Measurements from ENCODE around the gene CPTP. TPM values are rescaled to one million over a fixed set of nuclear protein-coding genes. Genes with fewer than 3 reads are reported as not detected.

CPTP gene
- total RNA-seq, 1 experiment from 2014 or later: 29.4 TPM

- Histone ChIP-seq H3K27me3 (replicated peaks) (no peaks in the 10 kb centered on the region), H3K9me3 (replicated peaks) (no peaks in the 10 kb centered on the region), H3K27ac (no peak overlapping the region), H3K36me3 (peaks cover 62% of the 10 kb centered on the region), H3K4me3 (no peak overlapping the region), H3K4me1 (replicated peaks) (peaks cover 2% of the 10 kb centered on the region)
- DNase-seq (ENCODE audit: low read depth in 1 of 2, low spot score in 2 of 2): no peak
Measured at GRCh38 chr1:1336446-1336845, 11.8 kb downstream of the CPTP start.

- H3K27me3 ChIP-seq (replicated peaks): no peaks in the 10 kb centered on the region
- H3K4me1 ChIP-seq (replicated peaks): no peaks in the 10 kb centered on the region
- H3K4me3 ChIP-seq: no peak overlapping the region
- H3K27ac ChIP-seq: no peak overlapping the region
- H3K9me3 ChIP-seq (replicated peaks): no peaks in the 10 kb centered on the region
- no peak for DNase-seq (ENCODE audit: low read depth in 1 of 2, low spot score in 2 of 2)
- peaks cover 69% of the 10 kb centered on the region for H3K36me3 ChIP-seq
Measured at GRCh38 chr1:1336931-1337792, 12.6 kb downstream of the CPTP start.

GRCh38 chr1:1337793-1338147 lies 13.2 kb downstream of the CPTP start:
- Histone ChIP-seq H3K36me3 (peaks cover 72% of the 10 kb centered on the region), H3K4me3 (no peak overlapping the region), H3K9me3 (replicated peaks) (no peaks in the 10 kb centered on the region), H3K27me3 (replicated peaks) (no peaks in the 10 kb centered on the region), H3K4me1 (replicated peaks) (no peaks in the 10 kb centered on the region), H3K27ac (no peak overlapping the region)
- DNase-seq (ENCODE audit: low read depth in 1 of 2, low spot score in 2 of 2): no peak

GRCh38 chr1:1338278-1338677 lies 13.7 kb downstream of the CPTP start:
- no peak overlapping the region for H3K27ac ChIP-seq
- no peak for DNase-seq (ENCODE audit: low read depth in 1 of 2, low spot score in 2 of 2)
- H3K9me3 ChIP-seq (replicated peaks): no peaks in the 10 kb centered on the region
- peaks cover under 1% of the 10 kb centered on the region for H3K4me1 ChIP-seq (replicated peaks)
- H3K36me3 ChIP-seq: peaks cover 72% of the 10 kb centered on the region
- H3K4me3 ChIP-seq: no peak overlapping the region
- H3K27me3 ChIP-seq (replicated peaks): no peaks in the 10 kb centered on the region

- Histone ChIP-seq H3K36me3 (peaks cover 68% of the 10 kb centered on the region), H3K27me3 (replicated peaks) (no peaks in the 10 kb centered on the region), H3K4me1 (replicated peaks) (peaks cover 20% of the 10 kb centered on the region), H3K9me3 (replicated peaks) (no peaks in the 10 kb centered on the region), H3K27ac (no peak overlapping the region), H3K4me3 (no peak overlapping the region)
- DNase-seq (ENCODE audit: low read depth in 1 of 2, low spot score in 2 of 2): no peak
Measured at GRCh38 chr1:1340185-1340584, 15.6 kb downstream of the CPTP start.

GRCh38 chr1:1340791-1341548 lies 16.4 kb downstream of the CPTP start:
- H3K27me3 ChIP-seq (replicated peaks): no peaks in the 10 kb centered on the region
- H3K4me1 ChIP-seq (replicated peaks): peaks cover 27% of the 10 kb centered on the region
- DNase-seq (ENCODE audit: low read depth in 1 of 2, low spot score in 2 of 2): no peak
- H3K4me3 ChIP-seq: no peak overlapping the region
- no peak overlapping the region for H3K27ac ChIP-seq
- no peaks in the 10 kb centered on the region for H3K9me3 ChIP-seq (replicated peaks)
- H3K36me3 ChIP-seq: peaks cover 62% of the 10 kb centered on the region

GRCh38 chr1:1341549-1342021 lies 17.0 kb downstream of the CPTP start:
- Histone ChIP-seq H3K27ac (no peak overlapping the region), H3K9me3 (replicated peaks) (no peaks in the 10 kb centered on the region), H3K4me3 (no peak overlapping the region), H3K36me3 (peaks cover 64% of the 10 kb centered on the region), H3K4me1 (replicated peaks) (peaks cover 34% of the 10 kb centered on the region), H3K27me3 (replicated peaks) (no peaks in the 10 kb centered on the region)
- DNase-seq (ENCODE audit: low read depth in 1 of 2, low spot score in 2 of 2): no peak

- Histone ChIP-seq H3K4me1 (replicated peaks) (peaks cover 39% of the 10 kb centered on the region), H3K27me3 (replicated peaks) (no peaks in the 10 kb centered on the region), H3K4me3 (no peak overlapping the region), H3K9me3 (replicated peaks) (no peaks in the 10 kb centered on the region), H3K27ac (no peak overlapping the region), H3K36me3 (peaks cover 60% of the 10 kb centered on the region)
- no peak for DNase-seq (ENCODE audit: low read depth in 1 of 2, low spot score in 2 of 2)
Measured at GRCh38 chr1:1342061-1342562, 17.5 kb downstream of the CPTP start.

- H3K27ac ChIP-seq: no peak overlapping the region
- H3K4me1 ChIP-seq (replicated peaks): peaks cover 44% of the 10 kb centered on the region
- H3K27me3 ChIP-seq (replicated peaks): no peaks in the 10 kb centered on the region
- DNase-seq (ENCODE audit: low read depth in 1 of 2, low spot score in 2 of 2): no peak
- no peaks in the 10 kb centered on the region for H3K9me3 ChIP-seq (replicated peaks)
- H3K4me3 ChIP-seq: no peak overlapping the region
- peaks cover 57% of the 10 kb centered on the region for H3K36me3 ChIP-seq
Measured at GRCh38 chr1:1342584-1343115, 18.0 kb downstream of the CPTP start.

GRCh38 chr1:1343811-1344421 lies 19.3 kb downstream of the CPTP start:
- Histone ChIP-seq H3K36me3 (peaks cover 61% of the 10 kb centered on the region), H3K27me3 (replicated peaks) (no peaks in the 10 kb centered on the region), H3K27ac (peak overlapping the region; percentile 68), H3K4me3 (no peak overlapping the region), H3K4me1 (replicated peaks) (peaks cover 56% of the 10 kb centered on the region), H3K9me3 (replicated peaks) (no peaks in the 10 kb centered on the region)
- no peak for DNase-seq (ENCODE audit: low read depth in 1 of 2, low spot score in 2 of 2)

GRCh38 chr1:1344655-1345361 lies 20.2 kb downstream of the CPTP start:
- peak overlapping the region; percentile 68 for H3K27ac ChIP-seq
- peak overlapping the region; percentile 8 for H3K4me3 ChIP-seq
- H3K4me1 ChIP-seq (replicated peaks): peaks cover 59% of the 10 kb centered on the region
- no peaks in the 10 kb centered on the region for H3K9me3 ChIP-seq (replicated peaks)
- H3K27me3 ChIP-seq (replicated peaks): no peaks in the 10 kb centered on the region
- H3K36me3 ChIP-seq: peaks cover 61% of the 10 kb centered on the region
- peak; percentile 96 to 99 for DNase-seq (ENCODE audit: low read depth in 1 of 2, low spot score in 2 of 2)

- peak in 1 of 2 experiments; percentile 91 for DNase-seq (ENCODE audit: low read depth in 1 of 2, low spot score in 2 of 2)
Measured at GRCh38 chr1:1345384-1345783, 20.8 kb downstream of the CPTP start.

More at GRCh38 chr1:1345384-1345783, 20.8 kb downstream of the CPTP start:
- peaks cover 56% of the 10 kb centered on the region for H3K36me3 ChIP-seq
- H3K27me3 ChIP-seq (replicated peaks): no peaks in the 10 kb centered on the region
- peaks cover 59% of the 10 kb centered on the region for H3K4me1 ChIP-seq (replicated peaks)
- H3K27ac ChIP-seq: peak overlapping the region; percentile 68
- peak overlapping the region; percentile 8 for H3K4me3 ChIP-seq
- H3K9me3 ChIP-seq (replicated peaks): no peaks in the 10 kb centered on the region
